HUES64 (cell line): ENCODE results near the gene SPIB.
A peak's percentile ranks its signal among the peaks of the same experiment; 100 is the strongest.
"Not testable (repeated sequence)": the region's sequence is repeated elsewhere in the genome, so short reads cannot be mapped to it uniquely, and the experiment has no call there.

Experiments used
- H3K27ac ChIP-seq: 2 replicates; pipeline ENCODE4 v1.7.0; 2013; ENCODE audit warnings: low read depth, low read length, inconsistent platforms
- H3K27me3 ChIP-seq: 2 replicates; pipeline ENCODE4 v1.6.1; 2013; ENCODE audit warnings: mild to moderate bottlenecking, low read length; ENCODE audit not compliant: insufficient read depth
- H3K36me3 ChIP-seq: 2 replicates; pipeline ENCODE4 v1.6.1; 2013; ENCODE audit warnings: mild to moderate bottlenecking, low read length; ENCODE audit not compliant: insufficient read depth
- H3K4me1 ChIP-seq: 2 replicates; pipeline ENCODE4 v1.6.1; 2013; ENCODE audit warnings: mild to moderate bottlenecking, low read length, moderate library complexity; ENCODE audit not compliant: insufficient read depth
- H3K4me3 ChIP-seq: 2 replicates; pipeline ENCODE4 v1.5.1; 2013; ENCODE audit warnings: mild to moderate bottlenecking, low read length, moderate library complexity
- H3K9ac ChIP-seq: 2 replicates; pipeline ENCODE4 v1.6.1; 2013; ENCODE audit warnings: mild to moderate bottlenecking, low read depth, low read length
- H3K9me3 ChIP-seq: 2 replicates; pipeline ENCODE4 v1.6.1; 2013; ENCODE audit warnings: low read depth, low read length; ENCODE audit not compliant: insufficient read depth
- WGBS: fragments of 150-250, 120-280 bp; methylation state at CpG from one replicate; pipeline ENCODE4 v1.1.7; 2013; ENCODE audit warnings: missing lambda C conversion rate; 5-methylcytosine and 5-hydroxymethylcytosine counted together

SPIB gene

GRCh38 chr19:50432221-50433028 is 13.7 kb downstream of the SPIB start, which contains the start of gene MYBPC2:
Gene MYBPC2, plus strand, starts transcription at chr19:50432892. Its CDS starts 62 bp downstream, at chr19:50432954.
- Histone ChIP-seq H3K9me3 (no peaks in the 10 kb centered on the region), H3K9ac (peak within 1 kb of the TSS; percentile 68), H3K4me1 (peaks cover 12% of the 10 kb centered on the region), H3K27ac (peak within 1 kb of the TSS; percentile 78; the same call in 1 of the 2 replicates), H3K4me3 (peak within 1 kb of the TSS; percentile 69), H3K36me3 (no peaks in the 10 kb centered on the region), H3K27me3 (no peaks in the 10 kb centered on the region)
- WGBS = 13% methylated on average over 40 of the region's 40 CpGs

DNA sequence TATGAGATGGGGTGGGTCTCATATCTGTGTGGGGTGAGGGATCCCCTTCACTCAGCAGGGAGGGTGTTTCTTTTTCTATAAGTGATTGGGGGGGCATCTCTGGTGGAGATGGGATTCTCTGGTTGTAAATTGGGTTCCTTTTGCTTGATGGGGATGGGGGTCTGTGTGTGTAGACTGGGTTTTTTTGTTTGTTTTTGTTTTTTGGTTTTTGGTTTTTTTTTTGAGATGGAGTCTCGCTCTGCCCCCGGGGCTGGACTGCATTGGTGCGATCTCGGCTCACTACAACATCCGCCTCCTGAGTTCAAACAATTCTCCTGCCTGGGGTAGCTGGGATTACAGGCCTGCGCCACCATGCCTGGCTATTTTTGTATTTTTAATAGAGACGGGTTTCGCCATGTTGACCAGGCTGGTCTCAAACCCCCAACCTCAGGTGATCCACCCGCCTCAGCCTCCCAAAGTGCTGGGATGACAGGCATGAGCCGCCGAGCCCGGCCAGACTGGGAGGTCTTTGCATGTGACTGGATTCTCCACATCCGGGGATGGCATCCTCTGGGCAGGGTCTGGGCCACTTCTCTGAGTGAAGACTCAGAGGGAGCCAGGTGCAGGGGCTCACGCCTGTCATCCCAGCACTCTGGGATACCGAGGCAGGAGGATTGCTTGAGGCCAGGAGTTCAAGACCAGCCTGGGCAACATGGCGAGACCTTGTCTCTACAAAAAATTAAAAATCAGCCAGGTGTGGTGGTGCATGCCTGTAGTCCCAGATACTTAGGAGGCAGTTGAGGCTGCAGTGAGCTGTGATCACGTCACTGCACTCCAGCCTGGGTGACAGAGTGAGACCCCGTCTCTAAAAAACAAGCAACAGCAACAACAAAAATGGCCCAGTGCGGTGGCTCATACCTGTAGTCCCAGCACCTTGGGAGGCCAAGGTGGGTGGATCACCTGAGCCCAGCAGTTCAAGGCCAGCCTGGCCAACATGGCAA is 14.8 kb downstream of the SPIB start:
- WGBS = 88% methylated on average over 19 of the region's 19 CpGs
- Histone ChIP-seq H3K27ac (no peak overlapping the region; the same call in 1 of the 2 replicates), H3K36me3 (no peaks in the 10 kb centered on the region), H3K9ac (0 out of 2 replicates have a peak overlapping the region, but pooled peaks have one; percentile 68), H3K9me3 (no peaks in the 10 kb centered on the region), H3K4me1 (peaks cover 12% of the 10 kb centered on the region), H3K4me3 (peak overlapping the region; percentile 69), H3K27me3 (no peaks in the 10 kb centered on the region)

- 69% methylated on average over 12 of the region's 12 CpGs for WGBS
- no peaks in the 10 kb centered on the region for H3K9me3 ChIP-seq
- H3K9ac ChIP-seq = no peak overlapping the region
- no peaks in the 10 kb centered on the region for H3K27me3 ChIP-seq
- H3K4me3 ChIP-seq = no peak overlapping the region
- no peak overlapping the region for H3K27ac ChIP-seq
- peaks cover 12% of the 10 kb centered on the region for H3K4me1 ChIP-seq
- H3K36me3 ChIP-seq = no peaks in the 10 kb centered on the region
These were observed 15.8 kb downstream of the SPIB start for GRCh38 chr19:50434525-50434924.

DNA sequence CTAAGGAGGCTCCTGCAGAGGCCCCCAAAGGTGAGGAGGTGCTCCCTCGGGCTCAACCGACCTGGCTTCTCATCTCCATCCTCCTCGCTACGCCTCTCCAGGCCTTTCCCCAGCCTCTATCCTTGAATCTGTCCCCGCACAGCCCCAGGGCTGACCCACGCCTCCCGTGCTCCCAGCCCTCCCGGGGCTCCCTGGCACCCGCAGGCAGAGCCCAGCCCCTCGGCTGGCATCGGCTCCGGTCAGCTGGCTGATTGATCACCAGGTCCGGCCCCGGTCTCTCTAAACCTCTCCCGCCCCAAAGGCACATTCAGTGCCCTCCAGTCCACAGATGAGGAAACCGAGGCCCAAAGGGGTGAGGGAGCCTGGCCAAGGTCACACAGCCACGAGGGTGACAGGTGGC is 16.5 kb downstream of the SPIB start:
- Histone ChIP-seq H3K4me1 (peaks cover 12% of the 10 kb centered on the region), H3K36me3 (no peaks in the 10 kb centered on the region), H3K9me3 (no peaks in the 10 kb centered on the region), H3K27me3 (no peaks in the 10 kb centered on the region), H3K27ac (no peak overlapping the region), H3K4me3 (no peak overlapping the region), H3K9ac (no peak overlapping the region)
- WGBS = 91% methylated on average over 17 of the region's 17 CpGs

- Histone ChIP-seq H3K9ac (no peak overlapping the region), H3K4me3 (no peak overlapping the region), H3K4me1 (peaks cover 12% of the 10 kb centered on the region), H3K27me3 (no peaks in the 10 kb centered on the region), H3K27ac (no peak overlapping the region), H3K9me3 (no peaks in the 10 kb centered on the region), H3K36me3 (no peaks in the 10 kb centered on the region)
- WGBS = 93% methylated on average over 11 of the region's 12 CpGs
These were observed 16.9 kb downstream of the SPIB start for GRCh38 chr19:50435627-50436026.

DNA sequence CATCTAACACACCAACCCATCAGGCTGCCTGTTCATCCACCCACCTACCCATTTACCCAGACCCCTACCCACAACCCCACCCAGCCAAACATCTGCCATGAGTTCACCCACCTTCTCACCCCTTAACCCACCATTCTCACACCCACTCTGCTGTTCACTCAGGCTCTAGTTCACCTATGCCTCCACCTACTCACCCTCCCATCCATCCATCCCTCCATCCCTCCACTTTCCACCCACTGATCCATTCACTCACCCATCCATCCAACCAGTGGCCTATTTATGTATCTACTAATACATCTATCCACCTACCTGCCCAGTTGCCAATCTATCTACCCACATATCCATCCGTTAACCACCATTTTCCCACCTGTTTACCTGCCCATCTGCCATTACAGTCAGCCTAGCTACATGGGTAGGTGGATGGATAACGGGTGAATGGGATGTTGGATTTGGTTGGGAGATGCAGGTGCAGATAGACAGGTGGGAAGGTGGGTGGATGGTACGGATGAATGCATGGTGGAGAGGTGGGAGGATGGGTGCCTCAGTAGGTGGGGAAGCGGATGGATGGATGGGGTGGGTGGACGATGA is 19.2 kb downstream of the SPIB start:
- no peaks in the 10 kb centered on the region for H3K36me3 ChIP-seq
- WGBS = 90% methylated on average over 5 of the region's 5 CpGs
- no peaks in the 10 kb centered on the region for H3K9me3 ChIP-seq
- H3K27ac ChIP-seq = no peak overlapping the region
- no peak overlapping the region for H3K9ac ChIP-seq
- no peak overlapping the region for H3K4me3 ChIP-seq
- no peaks in the 10 kb centered on the region for H3K27me3 ChIP-seq
- peaks cover 4% of the 10 kb centered on the region for H3K4me1 ChIP-seq

DNA sequence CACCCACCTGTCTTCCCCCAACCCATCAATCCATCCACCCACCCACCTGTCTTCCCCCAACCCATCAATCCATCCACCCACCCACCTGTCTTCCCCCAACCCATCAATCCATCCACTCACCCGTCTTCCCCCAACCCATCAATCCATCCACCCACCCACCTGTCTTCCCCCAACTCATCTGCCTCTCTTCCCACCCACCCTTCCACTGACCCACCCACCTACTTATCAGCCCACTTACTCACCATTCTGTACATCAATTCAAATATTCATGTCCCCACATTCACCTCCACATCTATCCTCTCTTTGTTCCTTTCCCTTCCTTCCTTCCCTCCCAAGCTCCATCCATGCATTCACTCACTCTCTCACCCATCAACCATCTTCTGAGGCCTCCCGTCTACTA is 20.4 kb downstream of the SPIB start:
- H3K4me1 ChIP-seq, H3K9me3 ChIP-seq, H3K36me3 ChIP-seq, H3K27ac ChIP-seq, H3K9ac ChIP-seq, H3K4me3 ChIP-seq, H3K27me3 ChIP-seq: not testable (repeated sequence)
- WGBS = 88% methylated on average over 2 of the region's 2 CpGs

DNA sequence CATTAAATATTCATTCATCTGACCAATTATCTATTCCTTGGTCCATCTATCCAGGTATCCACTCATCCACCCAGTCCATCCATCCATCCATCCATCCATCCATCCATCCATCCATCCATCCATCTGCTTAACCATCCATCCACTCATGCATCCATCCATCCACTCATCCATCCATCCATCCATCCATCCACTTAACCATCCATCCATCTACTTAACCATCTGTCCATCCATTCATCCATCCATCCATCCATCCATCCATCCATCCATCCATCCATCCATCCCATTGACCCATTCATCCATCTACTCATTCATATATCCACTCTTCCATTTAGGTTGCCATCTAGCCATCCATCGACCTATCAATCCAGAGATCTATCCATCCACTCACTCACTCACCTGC is 25.3 kb downstream of the SPIB start:
- Histone ChIP-seq H3K36me3 (no peaks in the 10 kb centered on the region), H3K9me3 (no peaks in the 10 kb centered on the region), H3K9ac (no peak overlapping the region), H3K4me3 (no peak overlapping the region), H3K27ac (no peak overlapping the region), H3K4me1 (no peaks in the 10 kb centered on the region), H3K27me3 (no peaks in the 10 kb centered on the region)
- WGBS = 72% methylated on average over 1 of the region's 1 CpG

GRCh38 chr19:50447053-50447452 is 28.3 kb downstream of the SPIB start:
- no peaks in the 10 kb centered on the region for H3K9me3 ChIP-seq
- 91% methylated on average over 5 of the region's 5 CpGs for WGBS

GRCh38 chr19:50447750-50448149 is 29.0 kb downstream of the SPIB start:
- H3K4me3 ChIP-seq = no peak overlapping the region
- WGBS = 94% methylated on average over 8 of the region's 10 CpGs
- no peaks in the 10 kb centered on the region for H3K27me3 ChIP-seq

More at GRCh38 chr19:50447053-50447452, 28.3 kb downstream of the SPIB start:
- no peak overlapping the region for H3K9ac ChIP-seq
- H3K36me3 ChIP-seq = no peaks in the 10 kb centered on the region
- no peaks in the 10 kb centered on the region for H3K27me3 ChIP-seq
- no peaks in the 10 kb centered on the region for H3K4me1 ChIP-seq
- no peak overlapping the region for H3K4me3 ChIP-seq
- no peak overlapping the region for H3K27ac ChIP-seq

More at GRCh38 chr19:50447750-50448149, 29.0 kb downstream of the SPIB start:
- Histone ChIP-seq H3K4me1 (no peaks in the 10 kb centered on the region), H3K9me3 (no peaks in the 10 kb centered on the region), H3K9ac (no peak overlapping the region), H3K36me3 (no peaks in the 10 kb centered on the region), H3K27ac (no peak overlapping the region)
